ENCODE data around the gene ZER1. TPM values are rescaled to one million over a fixed set of nuclear protein-coding genes. Genes with fewer than 3 reads are reported as not detected.

ZER1 gene
- total RNA-seq, 2 experiments from 2014 or later, result 11.0 to 15.1 TPM

DNA sequence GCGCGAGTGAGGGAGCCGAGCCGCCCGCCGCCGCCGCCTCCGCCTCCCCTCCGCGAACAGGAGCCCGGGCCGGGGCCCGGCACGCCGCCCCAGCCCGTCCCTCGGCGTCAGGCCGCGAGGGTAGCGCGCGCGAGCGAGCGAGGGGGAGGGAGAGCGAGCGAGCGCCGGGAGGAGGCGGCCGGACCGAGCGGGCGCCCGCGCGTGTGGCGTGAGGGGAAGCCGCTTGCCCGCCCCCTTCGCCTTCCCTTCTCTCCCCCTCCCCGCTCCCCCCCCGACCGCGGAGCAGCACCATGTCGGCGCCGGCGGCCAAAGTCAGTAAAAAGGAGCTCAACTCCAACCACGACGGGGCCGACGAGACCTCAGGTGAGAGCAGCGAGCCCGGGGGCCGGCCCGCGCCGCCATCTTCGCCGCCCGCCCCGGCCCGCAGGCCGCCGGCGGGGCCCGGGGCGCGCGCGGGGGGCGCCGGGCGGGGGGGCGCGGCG, 82.4 kb downstream of the ZER1 start:
- no peak for DNase-seq (ENCODE audit: low spot score)
- peak overlapping the region; percentile 36; the same call in 1 of the 2 replicates for H3K4me2 ChIP-seq (ENCODE audit: low read length)
- peak overlapping the region; percentile 80 for H3K4me3 ChIP-seq (ENCODE audit: low read depth, low read length, poor library complexity, severe bottlenecking)
- ChIA-PET POLR2A (interaction anchor here (1.0 to 1.1 kb wide), 2 partner anchors 11 to 63 kb away, joined by 3 to 4 read pairs; no protein-coding TSS in a partner anchor), CTCF (ENCODE audit: unreplicated experiment) (interaction anchor here (0.6 to 0.7 kb wide), 3 partner anchors 43 to 622 kb away, joined by 3 to 8 read pairs (median 4); partner anchors contain the start of genes KYAT1, LRRC8A and NAIF1)
- no peak overlapping the region for H2AFZ ChIP-seq (ENCODE audit: low read length)
- no TSS peak for BruUV-seq (replicated peaks)
- peak overlapping the region; percentile 63 for H3K27ac ChIP-seq (ENCODE audit: low read depth, low read length, poor library complexity, severe bottlenecking)
- H3K36me3 ChIP-seq (ENCODE audit: insufficient read depth, low read length), result peaks cover 64% of the 10 kb centered on the region
- H3K4me1 ChIP-seq (ENCODE audit: insufficient read depth, low read length, poor library complexity, severe bottlenecking), result peaks cover 40% of the 10 kb centered on the region
- no peaks in the 10 kb centered on the region for H3K9me2 ChIP-seq (ENCODE audit: insufficient read depth, low read length)
- peaks cover 34% of the 10 kb centered on the region for H4K20me1 ChIP-seq (ENCODE audit: insufficient read depth, low read length)
- intact Hi-C loops (cut with micrococcal nuclease; ENCODE audit: unreplicated experiment), result loop anchor here (2.0 to 10.0 kb wide), 4 partner anchors 42 to 1355 kb away; partner anchors contain the start of genes FNBP1 and SPTAN1
- H3K79me2 ChIP-seq (ENCODE audit: insufficient read depth, low read depth, low read length), result peaks cover 88% of the 10 kb centered on the region
- H3K9me3 ChIP-seq (ENCODE audit: low read length), result no peaks in the 10 kb centered on the region
- TF ChIP-seq, protein P1, sequence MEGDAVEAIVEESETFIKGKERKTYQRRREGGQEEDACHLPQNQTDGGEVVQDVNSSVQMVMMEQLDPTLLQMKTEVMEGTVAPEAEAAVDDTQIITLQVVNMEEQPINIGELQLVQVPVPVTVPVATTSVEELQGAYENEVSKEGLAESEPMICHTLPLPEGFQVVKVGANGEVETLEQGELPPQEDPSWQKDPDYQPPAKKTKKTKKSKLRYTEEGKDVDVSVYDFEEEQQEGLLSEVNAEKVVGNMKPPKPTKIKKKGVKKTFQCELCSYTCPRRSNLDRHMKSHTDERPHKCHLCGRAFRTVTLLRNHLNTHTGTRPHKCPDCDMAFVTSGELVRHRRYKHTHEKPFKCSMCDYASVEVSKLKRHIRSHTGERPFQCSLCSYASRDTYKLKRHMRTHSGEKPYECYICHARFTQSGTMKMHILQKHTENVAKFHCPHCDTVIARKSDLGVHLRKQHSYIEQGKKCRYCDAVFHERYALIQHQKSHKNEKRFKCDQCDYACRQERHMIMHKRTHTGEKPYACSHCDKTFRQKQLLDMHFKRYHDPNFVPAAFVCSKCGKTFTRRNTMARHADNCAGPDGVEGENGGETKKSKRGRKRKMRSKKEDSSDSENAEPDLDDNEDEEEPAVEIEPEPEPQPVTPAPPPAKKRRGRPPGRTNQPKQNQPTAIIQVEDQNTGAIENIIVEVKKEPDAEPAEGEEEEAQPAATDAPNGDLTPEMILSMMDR (conservative IDR thresholded peaks at IDR 0.05; ENCODE audit: low read length), result no peak
- TF ChIP-seq EZH2phosphoT487 (IDR thresholded peaks at IDR 0.05; ENCODE audit: borderline replicate concordance, low read depth, low read length), result no peak

DNA sequence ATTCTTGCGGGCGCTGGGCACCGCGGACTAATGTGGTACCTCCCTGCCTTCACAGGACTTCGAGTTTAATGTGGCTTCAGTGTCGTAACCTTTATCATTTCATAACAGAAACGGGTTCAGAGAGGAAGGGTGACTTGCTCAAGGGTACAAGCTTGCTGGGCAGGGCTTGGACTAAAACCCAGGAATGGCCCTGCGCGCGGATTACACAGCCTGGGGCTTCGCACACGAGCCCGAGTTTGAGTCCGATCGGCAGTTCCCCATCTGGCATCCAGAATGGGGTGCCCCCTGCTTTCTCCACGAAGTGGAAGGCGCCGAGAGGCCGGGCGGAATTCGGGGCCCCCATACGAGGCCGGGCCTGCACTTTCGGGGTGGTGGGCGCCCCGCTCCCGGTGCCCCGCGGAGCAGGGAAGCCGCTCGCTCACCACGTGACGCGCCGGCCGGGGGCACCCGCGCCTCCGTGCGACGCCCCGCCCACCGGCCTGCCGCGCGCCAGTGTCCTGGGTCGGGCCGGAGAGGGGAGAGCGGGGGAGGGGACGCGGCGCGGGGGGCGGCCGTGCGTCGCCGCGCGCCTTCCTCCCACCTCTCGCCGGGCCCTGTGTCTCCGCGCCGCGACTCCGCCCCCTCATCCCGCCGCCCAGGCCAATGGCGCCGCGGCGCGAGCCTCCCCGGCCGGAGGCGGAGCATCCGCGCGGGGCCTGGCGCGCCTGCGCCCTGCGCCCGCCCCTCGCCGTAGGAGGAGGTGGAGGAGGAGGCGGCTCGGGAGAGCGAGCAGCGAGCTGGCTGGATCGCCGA, 83.0 kb downstream of the ZER1 start, which contains the start of gene SET:
Gene SET (plus strand): TSS at position 722 of the 792 bp plus-strand sequence. CDS start 361 bp downstream, outside the sequence.
- Histone ChIP-seq H3K9me2 (ENCODE audit: insufficient read depth, low read length) (no peaks in the 10 kb centered on the region), H2AFZ (ENCODE audit: low read length) (no peak within 1 kb of the TSS; the same call in 1 of the 2 replicates), H3K4me1 (ENCODE audit: insufficient read depth, low read length, poor library complexity, severe bottlenecking) (peaks cover 40% of the 10 kb centered on the region), H4K20me1 (ENCODE audit: insufficient read depth, low read length) (peaks cover 33% of the 10 kb centered on the region), H3K27ac (ENCODE audit: low read depth, low read length, poor library complexity, severe bottlenecking) (peak within 1 kb of the TSS; percentile 91), H3K79me2 (ENCODE audit: insufficient read depth, low read depth, low read length) (peaks cover 88% of the 10 kb centered on the region), H3K9me3 (ENCODE audit: low read length) (no peaks in the 10 kb centered on the region), H3K4me3 (ENCODE audit: low read depth, low read length, poor library complexity, severe bottlenecking) (peak within 1 kb of the TSS; percentile 92), H3K4me2 (ENCODE audit: low read length) (peak within 1 kb of the TSS; percentile 93), H3K36me3 (ENCODE audit: insufficient read depth, low read length) (peaks cover 57% of the 10 kb centered on the region)
- ChIA-PET CTCF (ENCODE audit: unreplicated experiment) (interaction anchor here (0.6 kb wide), 1 partner anchor 44 kb away, joined by 4 read pairs; no protein-coding TSS in a partner anchor), POLR2A (interaction anchor here (1.0 kb wide), 1 partner anchor 64 kb away, joined by 3 read pairs; no protein-coding TSS in a partner anchor)
- intact Hi-C loops (cut with micrococcal nuclease; ENCODE audit: unreplicated experiment), result loop anchor here (2.0 to 10.0 kb wide), 4 partner anchors 41 to 1356 kb away; partner anchors contain the start of genes FNBP1 and SPTAN1
- BruUV-seq (replicated peaks), result no TSS peak
- DNase-seq (ENCODE audit: low spot score), result peak; percentile 96
- TF ChIP-seq, protein P1 (conservative IDR thresholded peaks at IDR 0.05; ENCODE audit: low read length), result no peak
- no peak for TF ChIP-seq EZH2phosphoT487 (IDR thresholded peaks at IDR 0.05; ENCODE audit: borderline replicate concordance, low read depth, low read length)

All from OCI-LY7 (cell line).